HFF-Myc (cell line): ENCODE results near the gene LAMB3.

Experiments
- DNase-seq: peaks from one replicate; pipeline ENCODE4 v3.0.0-alpha.2; 2011; ENCODE audit warnings: low read depth; ENCODE audit errors: extremely low read depth
- H3K4me3 ChIP-seq: replicated peaks from 2 replicates; pipeline ENCODE4 v1.5.1; 2011; ENCODE audit warnings: low read depth, mild to moderate bottlenecking, control low read depth, low read length
- TF ChIP-seq, protein P1 (sequence below): IDR thresholded peaks from 2 replicates; pipeline ENCODE4 v1.5.1; 2012; ENCODE audit warnings: mild to moderate bottlenecking, low read depth, low read length, control low read depth; ENCODE audit errors: missing control alignments

Gene LAMB3

DNA sequence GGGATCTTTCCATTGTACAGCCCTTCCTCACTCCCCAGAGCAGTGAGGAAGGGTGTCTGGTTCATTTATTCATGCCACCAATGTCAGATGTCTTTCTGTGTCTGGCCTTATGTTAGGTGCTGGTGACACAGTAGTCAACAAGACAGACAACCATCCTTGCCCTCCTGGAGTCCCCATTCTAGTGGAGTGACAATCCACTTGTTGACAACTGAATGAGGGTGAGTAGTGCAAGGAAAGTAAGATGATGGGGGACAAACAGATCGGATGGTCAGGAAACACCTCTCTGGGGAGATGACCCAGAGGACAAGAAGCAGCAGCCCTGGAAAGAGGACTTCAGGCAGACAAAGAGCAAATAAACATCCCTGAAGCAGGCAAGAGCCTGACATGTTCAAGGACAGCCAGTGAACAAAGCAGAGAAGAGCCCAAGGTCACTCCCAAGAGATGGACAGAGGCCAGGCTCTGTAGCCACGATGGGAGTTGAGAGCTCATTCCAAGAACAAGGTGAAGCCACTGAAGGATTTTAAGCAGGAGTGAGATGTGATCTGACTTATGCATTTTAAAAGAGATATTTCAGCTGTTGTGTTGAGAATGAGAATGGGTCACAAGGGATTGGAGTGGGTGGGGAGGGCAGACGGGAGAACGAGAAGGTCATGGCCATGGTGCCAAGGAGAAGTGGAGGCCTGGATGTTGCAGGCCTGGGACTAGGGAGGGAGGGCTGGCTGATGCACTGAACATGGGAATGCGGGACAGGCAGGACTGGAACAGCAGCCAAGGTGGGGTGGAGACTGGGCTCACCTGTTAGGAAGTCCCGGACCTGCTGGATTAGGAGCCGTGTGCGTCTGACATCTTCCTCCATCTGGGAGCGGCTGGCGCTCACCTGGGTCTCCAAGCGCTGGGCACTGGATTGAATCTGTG is 30.2 kb downstream of the LAMB3 start:
- TF ChIP-seq, protein P1, sequence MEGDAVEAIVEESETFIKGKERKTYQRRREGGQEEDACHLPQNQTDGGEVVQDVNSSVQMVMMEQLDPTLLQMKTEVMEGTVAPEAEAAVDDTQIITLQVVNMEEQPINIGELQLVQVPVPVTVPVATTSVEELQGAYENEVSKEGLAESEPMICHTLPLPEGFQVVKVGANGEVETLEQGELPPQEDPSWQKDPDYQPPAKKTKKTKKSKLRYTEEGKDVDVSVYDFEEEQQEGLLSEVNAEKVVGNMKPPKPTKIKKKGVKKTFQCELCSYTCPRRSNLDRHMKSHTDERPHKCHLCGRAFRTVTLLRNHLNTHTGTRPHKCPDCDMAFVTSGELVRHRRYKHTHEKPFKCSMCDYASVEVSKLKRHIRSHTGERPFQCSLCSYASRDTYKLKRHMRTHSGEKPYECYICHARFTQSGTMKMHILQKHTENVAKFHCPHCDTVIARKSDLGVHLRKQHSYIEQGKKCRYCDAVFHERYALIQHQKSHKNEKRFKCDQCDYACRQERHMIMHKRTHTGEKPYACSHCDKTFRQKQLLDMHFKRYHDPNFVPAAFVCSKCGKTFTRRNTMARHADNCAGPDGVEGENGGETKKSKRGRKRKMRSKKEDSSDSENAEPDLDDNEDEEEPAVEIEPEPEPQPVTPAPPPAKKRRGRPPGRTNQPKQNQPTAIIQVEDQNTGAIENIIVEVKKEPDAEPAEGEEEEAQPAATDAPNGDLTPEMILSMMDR, result no peak
- no peak overlapping the region for H3K4me3 ChIP-seq
- no peak for DNase-seq

DNA sequence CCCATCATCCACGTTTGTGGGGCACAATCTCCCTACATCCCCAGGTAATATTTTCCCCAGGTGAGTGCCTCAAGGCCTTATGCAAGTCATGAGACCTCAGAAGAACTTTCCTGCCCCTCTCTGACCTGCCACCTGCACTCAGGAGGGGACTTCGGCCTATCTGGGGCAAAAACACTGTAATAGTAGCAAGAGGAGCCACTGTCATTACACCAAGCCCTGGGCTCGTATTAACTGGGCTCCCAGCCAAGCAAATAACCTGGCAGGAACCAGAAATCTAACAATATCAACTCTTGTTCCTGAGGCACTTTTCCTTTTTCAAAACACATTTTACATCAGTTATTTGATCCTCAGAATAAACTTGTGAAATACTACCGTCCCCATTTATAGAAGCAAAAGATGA is 30.9 kb downstream of the LAMB3 start:
- no peak overlapping the region for H3K4me3 ChIP-seq
- TF ChIP-seq, protein P1, result no peak
- no peak for DNase-seq

GRCh38 chr1:209620487-209620884 is 31.7 kb downstream of the LAMB3 start:
- DNase-seq, result no peak
- TF ChIP-seq, protein P1, result no peak
- no peak overlapping the region for H3K4me3 ChIP-seq

DNA sequence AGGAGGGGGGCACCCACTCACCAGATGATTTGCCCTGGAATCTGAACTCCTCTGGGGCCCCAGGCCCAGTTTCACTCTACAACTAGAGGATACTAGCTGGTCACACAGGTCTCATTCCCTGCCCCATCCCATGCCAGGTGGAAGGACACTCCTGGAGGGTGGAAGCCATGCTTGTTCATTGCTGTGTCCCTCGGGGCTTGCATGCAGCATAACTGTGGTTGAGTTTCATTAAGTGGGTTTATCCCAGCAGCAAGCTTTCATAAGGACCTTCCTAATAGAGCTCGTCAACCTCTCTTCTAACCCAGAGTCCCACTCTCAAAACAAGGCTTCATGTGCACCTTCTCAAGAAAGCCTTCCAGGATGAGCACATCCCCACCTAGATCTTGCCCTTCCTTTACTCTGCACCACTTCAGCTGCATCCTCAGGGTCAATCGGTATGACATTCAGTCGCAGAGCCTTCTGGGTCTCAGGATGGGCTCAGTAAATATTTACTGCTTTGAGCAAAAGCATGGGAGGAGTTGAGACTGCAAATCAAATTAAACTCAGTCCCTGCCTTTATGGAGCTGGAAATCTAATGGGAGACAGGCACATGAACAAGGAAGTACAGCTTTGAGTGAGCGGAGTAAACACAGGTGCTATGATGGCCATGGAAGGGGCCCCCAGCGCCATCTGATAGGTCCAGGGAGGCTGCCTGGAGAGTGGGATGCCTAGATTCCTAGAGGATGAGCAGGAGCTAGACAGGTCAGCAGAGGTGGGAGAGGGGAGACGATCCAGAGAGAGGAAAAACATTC is 32.3 kb downstream of the LAMB3 start:
- DNase-seq, result no peak
- TF ChIP-seq, protein P1, result no peak
- no peak overlapping the region for H3K4me3 ChIP-seq

DNA sequence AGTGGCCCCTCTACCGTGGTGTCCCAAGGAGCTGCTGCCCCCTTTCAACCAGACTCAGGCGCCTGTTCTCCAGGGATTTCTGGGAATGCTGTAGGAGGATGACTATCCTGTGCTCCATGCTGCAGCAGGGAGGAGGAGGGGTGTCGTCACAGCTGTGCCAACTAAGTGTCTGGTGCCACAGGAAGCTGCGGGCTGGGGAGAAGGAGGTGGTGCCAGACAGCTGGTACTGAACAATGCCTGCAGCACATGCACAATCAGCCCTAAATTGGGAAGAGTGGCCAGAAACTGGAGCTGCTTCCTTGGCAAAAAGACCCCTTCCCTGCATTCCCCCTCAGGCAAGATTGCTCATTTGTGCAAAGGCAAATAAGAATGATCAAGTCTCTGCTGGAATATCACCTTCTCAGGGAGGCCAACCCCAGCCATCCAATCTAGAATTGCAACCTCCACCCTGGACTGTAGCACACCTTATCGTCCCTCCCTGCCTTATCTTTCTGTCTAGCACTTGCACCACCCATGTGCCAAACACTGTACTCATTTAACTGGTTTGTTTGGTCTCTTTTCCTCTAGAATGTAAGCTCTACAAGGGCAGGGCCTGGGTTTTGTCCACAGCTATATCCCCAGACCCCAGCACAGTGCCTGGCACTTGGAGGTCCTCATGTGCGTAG is 33.3 kb downstream of the LAMB3 start:
- DNase-seq, result no peak
- no peak overlapping the region for H3K4me3 ChIP-seq
- TF ChIP-seq, protein P1, result no peak

DNA sequence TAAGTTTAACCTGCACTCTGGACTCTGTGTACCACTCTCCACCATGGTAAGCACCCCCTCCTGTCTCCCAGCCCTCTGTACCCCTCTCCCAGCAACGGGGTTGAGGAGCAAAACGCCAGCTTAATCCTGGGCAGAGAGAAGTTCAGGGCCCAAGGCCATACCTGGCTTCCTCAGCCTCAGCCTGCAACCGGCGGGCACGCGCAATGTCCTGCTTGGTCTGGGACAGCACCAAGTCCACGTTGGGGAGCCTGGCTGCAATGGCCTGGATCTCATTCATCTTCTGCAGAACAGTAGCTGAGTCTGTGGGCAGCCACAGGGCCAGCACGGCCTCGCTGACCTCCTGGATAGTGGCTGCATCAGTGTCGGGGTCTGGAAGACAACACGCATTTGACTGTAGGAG is 33.9 kb downstream of the LAMB3 start:
- H3K4me3 ChIP-seq, result no peak overlapping the region
- no peak for DNase-seq
- TF ChIP-seq, protein P1, result no peak
